ENCODE results near the gene PROX2.

- TF ChIP-seq EP300 (IDR thresholded peaks at IDR 0.05; ENCODE audit: low read length) (peak; percentile 77), ZNF282 (CRISPR knock-in tag; IDR thresholded peaks at IDR 0.05) (no peak), CTCF (IDR thresholded peaks at IDR 0.05 in 2 of 3, conservative IDR thresholded peaks at IDR 0.05 in 1 of 3; ENCODE audit: insufficient read depth in 2 of 3, low read depth in 1 of 3, low read length in 3 of 3) (no peak), ATF3 (IDR thresholded peaks at IDR 0.05) (peak; percentile 74), ATF3 (CRISPR knock-in tag; conservative IDR thresholded peaks at IDR 0.05) (no peak), LARP7 (IDR thresholded peaks at IDR 0.05) (no peak), EZH2 (IDR thresholded peaks at IDR 0.05; ENCODE audit: borderline replicate concordance, low read depth, low read length) (no peak), SRF (CRISPR knock-in tag; IDR thresholded peaks at IDR 0.05) (no peak), CBX3 (IDR thresholded peaks at IDR 0.05; ENCODE audit: borderline replicate concordance in 1 of 2, low read length in 2 of 2) (no peak), TEAD2 (tag; IDR thresholded peaks at IDR 0.05) (no peak), ZNF274 (IDR thresholded peaks at IDR 0.05; ENCODE audit: borderline replicate concordance, low read depth, low read length) (no peak), SMARCE1 (IDR thresholded peaks at IDR 0.05) (peak; percentile 93), STAT5B (CRISPR knock-in tag; IDR thresholded peaks at IDR 0.05) (no peak), ZNF583 (CRISPR knock-in tag; IDR thresholded peaks at IDR 0.05) (no peak), CCAR2 (IDR thresholded peaks at IDR 0.05; ENCODE audit: low read depth, low read length) (no peak)
Measured at GRCh38 chr14:74888164-74889158, 12.5 kb upstream of the PROX2 start.
